ENCODE measurements around the gene CNTNAP1. TPM values are rescaled to one million over a fixed set of nuclear protein-coding genes. Genes with fewer than 3 reads are reported as not detected.
A peak's percentile ranks its signal among the peaks of the same experiment; 100 is the strongest.

CNTNAP1 gene
- total and polyA plus RNA-seq, 9 of the 15 experiments (the other 6 are each of a cell fraction or from before 2014, with no cell fraction given), result 0.10 to 1.8 (median 0.62) TPM

DNA sequence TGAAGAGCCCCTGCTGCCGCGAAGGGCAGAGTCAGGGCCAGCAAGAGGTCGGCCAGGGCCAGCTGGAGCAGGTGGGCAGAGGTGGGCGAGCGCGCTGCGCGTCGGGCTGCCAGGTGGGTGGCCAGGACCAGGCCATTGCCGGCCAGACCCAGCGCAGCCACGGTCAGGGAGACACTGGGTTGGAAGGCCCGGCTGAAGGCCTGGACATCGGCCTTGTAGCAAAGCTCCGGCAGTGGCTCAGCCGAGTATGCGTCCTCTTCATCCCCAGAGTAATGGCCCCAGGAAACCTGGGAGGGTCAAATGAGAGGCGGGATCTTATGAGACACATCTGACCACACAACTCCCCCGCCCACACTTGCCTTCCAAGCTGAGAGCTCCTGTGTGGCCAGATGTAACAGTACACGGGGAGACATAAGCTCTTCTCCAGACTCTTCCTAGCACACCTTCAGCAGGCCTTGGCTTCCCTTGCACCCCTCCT lies 2.0 kb upstream of the CNTNAP1 start (continued):
- TF ChIP-seq, protein P1, sequence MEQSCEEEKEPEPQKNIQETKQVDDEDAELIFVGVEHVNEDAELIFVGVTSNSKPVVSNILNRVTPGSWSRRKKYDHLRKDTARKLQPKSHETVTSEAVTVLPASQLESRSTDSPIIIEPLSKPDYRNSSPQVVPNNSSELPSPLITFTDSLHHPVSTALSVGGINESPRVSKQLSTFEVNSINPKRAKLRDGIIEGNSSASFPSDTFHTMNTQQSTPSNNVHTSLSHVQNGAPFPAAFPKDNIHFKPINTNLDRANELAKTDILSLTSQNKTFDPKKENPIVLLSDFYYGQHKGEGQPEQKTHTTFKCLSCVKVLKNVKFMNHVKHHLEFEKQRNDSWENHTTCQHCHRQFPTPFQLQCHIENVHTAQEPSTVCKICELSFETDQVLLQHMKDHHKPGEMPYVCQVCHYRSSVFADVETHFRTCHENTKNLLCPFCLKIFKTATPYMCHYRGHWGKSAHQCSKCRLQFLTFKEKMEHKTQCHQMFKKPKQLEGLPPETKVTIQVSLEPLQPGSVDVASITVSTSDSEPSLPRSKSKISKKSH (CRISPR knock-in tag; IDR thresholded peaks at IDR 0.05), result no peak
- TF ChIP-seq NR2C1 (IDR thresholded peaks at IDR 0.05), result no peak
- no peak for TF ChIP-seq NR2C1 (tag; IDR thresholded peaks at IDR 0.05)
- no peak for TF ChIP-seq ETV1 (tag; conservative IDR thresholded peaks at IDR 0.05; ENCODE audit: low read depth)
- TF ChIP-seq ARID2 (IDR thresholded peaks at IDR 0.05), result no peak
- TF ChIP-seq CREM (IDR thresholded peaks at IDR 0.05; ENCODE audit: low read depth), result no peak
- TF ChIP-seq, protein P2, sequence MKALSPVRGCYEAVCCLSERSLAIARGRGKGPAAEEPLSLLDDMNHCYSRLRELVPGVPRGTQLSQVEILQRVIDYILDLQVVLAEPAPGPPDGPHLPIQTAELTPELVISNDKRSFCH (CRISPR knock-in tag; IDR thresholded peaks at IDR 0.05), result no peak
- TF ChIP-seq, protein P2 (tag; IDR thresholded peaks at IDR 0.05), result no peak
- peak; percentile 58; the same call in 1 of the 2 replicates for TF ChIP-seq ZFX (CRISPR knock-in tag; IDR thresholded peaks at IDR 0.05)
- TF ChIP-seq, protein P3, sequence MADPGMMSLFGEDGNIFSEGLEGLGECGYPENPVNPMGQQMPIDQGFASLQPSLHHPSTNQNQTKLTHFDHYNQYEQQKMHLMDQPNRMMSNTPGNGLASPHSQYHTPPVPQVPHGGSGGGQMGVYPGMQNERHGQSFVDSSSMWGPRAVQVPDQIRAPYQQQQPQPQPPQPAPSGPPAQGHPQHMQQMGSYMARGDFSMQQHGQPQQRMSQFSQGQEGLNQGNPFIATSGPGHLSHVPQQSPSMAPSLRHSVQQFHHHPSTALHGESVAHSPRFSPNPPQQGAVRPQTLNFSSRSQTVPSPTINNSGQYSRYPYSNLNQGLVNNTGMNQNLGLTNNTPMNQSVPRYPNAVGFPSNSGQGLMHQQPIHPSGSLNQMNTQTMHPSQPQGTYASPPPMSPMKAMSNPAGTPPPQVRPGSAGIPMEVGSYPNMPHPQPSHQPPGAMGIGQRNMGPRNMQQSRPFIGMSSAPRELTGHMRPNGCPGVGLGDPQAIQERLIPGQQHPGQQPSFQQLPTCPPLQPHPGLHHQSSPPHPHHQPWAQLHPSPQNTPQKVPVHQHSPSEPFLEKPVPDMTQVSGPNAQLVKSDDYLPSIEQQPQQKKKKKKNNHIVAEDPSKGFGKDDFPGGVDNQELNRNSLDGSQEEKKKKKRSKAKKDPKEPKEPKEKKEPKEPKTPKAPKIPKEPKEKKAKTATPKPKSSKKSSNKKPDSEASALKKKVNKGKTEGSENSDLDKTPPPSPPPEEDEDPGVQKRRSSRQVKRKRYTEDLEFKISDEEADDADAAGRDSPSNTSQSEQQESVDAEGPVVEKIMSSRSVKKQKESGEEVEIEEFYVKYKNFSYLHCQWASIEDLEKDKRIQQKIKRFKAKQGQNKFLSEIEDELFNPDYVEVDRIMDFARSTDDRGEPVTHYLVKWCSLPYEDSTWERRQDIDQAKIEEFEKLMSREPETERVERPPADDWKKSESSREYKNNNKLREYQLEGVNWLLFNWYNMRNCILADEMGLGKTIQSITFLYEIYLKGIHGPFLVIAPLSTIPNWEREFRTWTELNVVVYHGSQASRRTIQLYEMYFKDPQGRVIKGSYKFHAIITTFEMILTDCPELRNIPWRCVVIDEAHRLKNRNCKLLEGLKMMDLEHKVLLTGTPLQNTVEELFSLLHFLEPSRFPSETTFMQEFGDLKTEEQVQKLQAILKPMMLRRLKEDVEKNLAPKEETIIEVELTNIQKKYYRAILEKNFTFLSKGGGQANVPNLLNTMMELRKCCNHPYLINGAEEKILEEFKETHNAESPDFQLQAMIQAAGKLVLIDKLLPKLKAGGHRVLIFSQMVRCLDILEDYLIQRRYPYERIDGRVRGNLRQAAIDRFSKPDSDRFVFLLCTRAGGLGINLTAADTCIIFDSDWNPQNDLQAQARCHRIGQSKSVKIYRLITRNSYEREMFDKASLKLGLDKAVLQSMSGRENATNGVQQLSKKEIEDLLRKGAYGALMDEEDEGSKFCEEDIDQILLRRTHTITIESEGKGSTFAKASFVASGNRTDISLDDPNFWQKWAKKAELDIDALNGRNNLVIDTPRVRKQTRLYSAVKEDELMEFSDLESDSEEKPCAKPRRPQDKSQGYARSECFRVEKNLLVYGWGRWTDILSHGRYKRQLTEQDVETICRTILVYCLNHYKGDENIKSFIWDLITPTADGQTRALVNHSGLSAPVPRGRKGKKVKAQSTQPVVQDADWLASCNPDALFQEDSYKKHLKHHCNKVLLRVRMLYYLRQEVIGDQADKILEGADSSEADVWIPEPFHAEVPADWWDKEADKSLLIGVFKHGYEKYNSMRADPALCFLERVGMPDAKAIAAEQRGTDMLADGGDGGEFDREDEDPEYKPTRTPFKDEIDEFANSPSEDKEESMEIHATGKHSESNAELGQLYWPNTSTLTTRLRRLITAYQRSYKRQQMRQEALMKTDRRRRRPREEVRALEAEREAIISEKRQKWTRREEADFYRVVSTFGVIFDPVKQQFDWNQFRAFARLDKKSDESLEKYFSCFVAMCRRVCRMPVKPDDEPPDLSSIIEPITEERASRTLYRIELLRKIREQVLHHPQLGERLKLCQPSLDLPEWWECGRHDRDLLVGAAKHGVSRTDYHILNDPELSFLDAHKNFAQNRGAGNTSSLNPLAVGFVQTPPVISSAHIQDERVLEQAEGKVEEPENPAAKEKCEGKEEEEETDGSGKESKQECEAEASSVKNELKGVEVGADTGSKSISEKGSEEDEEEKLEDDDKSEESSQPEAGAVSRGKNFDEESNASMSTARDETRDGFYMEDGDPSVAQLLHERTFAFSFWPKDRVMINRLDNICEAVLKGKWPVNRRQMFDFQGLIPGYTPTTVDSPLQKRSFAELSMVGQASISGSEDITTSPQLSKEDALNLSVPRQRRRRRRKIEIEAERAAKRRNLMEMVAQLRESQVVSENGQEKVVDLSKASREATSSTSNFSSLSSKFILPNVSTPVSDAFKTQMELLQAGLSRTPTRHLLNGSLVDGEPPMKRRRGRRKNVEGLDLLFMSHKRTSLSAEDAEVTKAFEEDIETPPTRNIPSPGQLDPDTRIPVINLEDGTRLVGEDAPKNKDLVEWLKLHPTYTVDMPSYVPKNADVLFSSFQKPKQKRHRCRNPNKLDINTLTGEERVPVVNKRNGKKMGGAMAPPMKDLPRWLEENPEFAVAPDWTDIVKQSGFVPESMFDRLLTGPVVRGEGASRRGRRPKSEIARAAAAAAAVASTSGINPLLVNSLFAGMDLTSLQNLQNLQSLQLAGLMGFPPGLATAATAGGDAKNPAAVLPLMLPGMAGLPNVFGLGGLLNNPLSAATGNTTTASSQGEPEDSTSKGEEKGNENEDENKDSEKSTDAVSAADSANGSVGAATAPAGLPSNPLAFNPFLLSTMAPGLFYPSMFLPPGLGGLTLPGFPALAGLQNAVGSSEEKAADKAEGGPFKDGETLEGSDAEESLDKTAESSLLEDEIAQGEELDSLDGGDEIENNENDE (IDR thresholded peaks at IDR 0.05; ENCODE audit: low read depth, low read length), result no peak
- TF ChIP-seq SMARCA5 (IDR thresholded peaks at IDR 0.05), result no peak
- peak; percentile 46 for TF ChIP-seq POLR2A (conservative IDR thresholded peaks at IDR 0.05)
- TF ChIP-seq RBFOX2 (IDR thresholded peaks at IDR 0.05; ENCODE audit: low read depth, low read length), result peak; percentile 59; the same call in 1 of the 2 replicates
- TF ChIP-seq POLR2B (IDR thresholded peaks at IDR 0.05; ENCODE audit: low read depth, partially characterized antibody), result peak; percentile 29
- peak; percentile 17; the same call in 1 of the 2 replicates for TF ChIP-seq JUND (IDR thresholded peaks at IDR 0.05; ENCODE audit: borderline replicate concordance, low read depth, low read length)
- no peak for TF ChIP-seq JUND (tag; IDR thresholded peaks at IDR 0.05; ENCODE audit: borderline replicate concordance, low read depth, low read length)
- TF ChIP-seq ZSCAN29 (IDR thresholded peaks at IDR 0.05), result no peak
- TF ChIP-seq SUPT5H (IDR thresholded peaks at IDR 0.05), result peak; percentile 30; the same call in 1 of the 2 replicates

Measured in K562 (cell line).